GM18861 (cell line): ENCODE measurements around the gene LMLN.
"Not testable (repeated sequence)": the region's sequence is repeated elsewhere in the genome, so short reads cannot be mapped to it uniquely, and the experiment has no call there.

Source experiments
- ATAC-seq: cut with Tn5 transposase; IDR thresholded peaks from one replicate; pipeline ENCODE4 v1.9.1; 2021; ENCODE audit not compliant: unreplicated experiment

Gene LMLN

GRCh38 chr3:198022604-198023003 lies 62.6 kb downstream of the LMLN start:
- no peak for ATAC-seq

GRCh38 chr3:198025644-198026043 lies 65.6 kb downstream of the LMLN start:
- no peak for ATAC-seq

GRCh38 chr3:198026620-198027019 lies 66.6 kb downstream of the LMLN start:
- ATAC-seq, result no peak

GRCh38 chr3:198027045-198027798 lies 67.2 kb downstream of the LMLN start:
- no peak for ATAC-seq

GRCh38 chr3:198027799-198028390 lies 67.9 kb downstream of the LMLN start:
- ATAC-seq, result no peak

- no peak for ATAC-seq
Observed at GRCh38 chr3:198028718-198029117, 68.7 kb downstream of the LMLN start.

- ATAC-seq, result no peak
Observed at GRCh38 chr3:198030125-198030524, 70.1 kb downstream of the LMLN start.

GRCh38 chr3:198030726-198031125 lies 70.7 kb downstream of the LMLN start:
- no peak for ATAC-seq

GRCh38 chr3:198032039-198032936 lies 72.3 kb downstream of the LMLN start:
- no peak for ATAC-seq

GRCh38 chr3:198043119-198043518 lies 83.1 kb downstream of the LMLN start:
- ATAC-seq, result no peak

- ATAC-seq, result no peak
Observed at GRCh38 chr3:198046120-198046857, 86.3 kb downstream of the LMLN start.

- no peak for ATAC-seq
Observed at GRCh38 chr3:198048445-198048844, 88.4 kb downstream of the LMLN start.

GRCh38 chr3:198051836-198052235 lies 91.8 kb downstream of the LMLN start:
- ATAC-seq, result no peak

GRCh38 chr3:198053462-198053861 lies 93.4 kb downstream of the LMLN start:
- not testable (repeated sequence) for ATAC-seq

- no peak for ATAC-seq
Observed at GRCh38 chr3:198061119-198062067, 101.4 kb downstream of the LMLN start.

- ATAC-seq, result no peak
Observed at GRCh38 chr3:198062068-198062465, 102.0 kb downstream of the LMLN start.

- ATAC-seq, result no peak
Observed at GRCh38 chr3:198064420-198064819, 104.4 kb downstream of the LMLN start.

- no peak for ATAC-seq
Observed at GRCh38 chr3:198065897-198066296, 105.9 kb downstream of the LMLN start.

GRCh38 chr3:198067416-198067815 lies 107.4 kb downstream of the LMLN start:
- no peak for ATAC-seq

- ATAC-seq, result no peak
Observed at GRCh38 chr3:198070871-198071270, 110.9 kb downstream of the LMLN start.
